Measurements from ENCODE around the gene SLC9A3.

Gene SLC9A3

GRCh38 chr5:549229-549628, 25.0 kb upstream of the SLC9A3 start:
- no peak overlapping the region for H3K27ac ChIP-seq (ENCODE audit: low read depth, low read length)
- H3K36me3 ChIP-seq (ENCODE audit: control insufficient read depth, insufficient read depth, low read length), result no peaks in the 10 kb centered on the region
- H3K4me1 ChIP-seq (ENCODE audit: control insufficient read depth, insufficient read depth, low read length), result no peaks in the 10 kb centered on the region
- no peak overlapping the region for H3K9ac ChIP-seq (ENCODE audit: low read length)
- no peaks in the 10 kb centered on the region for H3K27me3 ChIP-seq (ENCODE audit: control insufficient read depth, insufficient read depth, low read length)
- no peak overlapping the region for H3K4me3 ChIP-seq (ENCODE audit: low read length)

- Histone ChIP-seq H3K36me3 (ENCODE audit: control insufficient read depth, insufficient read depth, low read length) (no peaks in the 10 kb centered on the region), H3K27me3 (ENCODE audit: control insufficient read depth, insufficient read depth, low read length) (no peaks in the 10 kb centered on the region), H3K4me1 (ENCODE audit: control insufficient read depth, insufficient read depth, low read length) (no peaks in the 10 kb centered on the region), H3K4me3 (ENCODE audit: low read length) (no peak overlapping the region), H3K27ac (ENCODE audit: low read depth, low read length) (no peak overlapping the region), H3K9ac (ENCODE audit: low read length) (no peak overlapping the region)
Observed at GRCh38 chr5:548256-548655, 24.0 kb upstream of the SLC9A3 start.

- Histone ChIP-seq H3K4me3 (ENCODE audit: low read length) (no peak overlapping the region), H3K9ac (ENCODE audit: low read length) (no peak overlapping the region), H3K36me3 (ENCODE audit: control insufficient read depth, insufficient read depth, low read length) (no peaks in the 10 kb centered on the region), H3K4me1 (ENCODE audit: control insufficient read depth, insufficient read depth, low read length) (no peaks in the 10 kb centered on the region), H3K27me3 (ENCODE audit: control insufficient read depth, insufficient read depth, low read length) (no peaks in the 10 kb centered on the region), H3K27ac (ENCODE audit: low read depth, low read length) (no peak overlapping the region)
Observed at GRCh38 chr5:547086-547924, 23.1 kb upstream of the SLC9A3 start.

GRCh38 chr5:546376-546908, 22.2 kb upstream of the SLC9A3 start:
- H3K4me1 ChIP-seq (ENCODE audit: control insufficient read depth, insufficient read depth, low read length), result no peaks in the 10 kb centered on the region
- H3K36me3 ChIP-seq (ENCODE audit: control insufficient read depth, insufficient read depth, low read length), result no peaks in the 10 kb centered on the region
- H3K9ac ChIP-seq (ENCODE audit: low read length), result no peak overlapping the region
- no peaks in the 10 kb centered on the region for H3K27me3 ChIP-seq (ENCODE audit: control insufficient read depth, insufficient read depth, low read length)
- H3K27ac ChIP-seq (ENCODE audit: low read depth, low read length), result no peak overlapping the region
- no peak overlapping the region for H3K4me3 ChIP-seq (ENCODE audit: low read length)

GRCh38 chr5:545641-546375, 21.6 kb upstream of the SLC9A3 start:
- H3K27me3 ChIP-seq (ENCODE audit: control insufficient read depth, insufficient read depth, low read length), result no peaks in the 10 kb centered on the region
- no peaks in the 10 kb centered on the region for H3K4me1 ChIP-seq (ENCODE audit: control insufficient read depth, insufficient read depth, low read length)
- H3K36me3 ChIP-seq (ENCODE audit: control insufficient read depth, insufficient read depth, low read length), result no peaks in the 10 kb centered on the region
- no peak overlapping the region for H3K9ac ChIP-seq (ENCODE audit: low read length)
- no peak overlapping the region for H3K4me3 ChIP-seq (ENCODE audit: low read length)
- H3K27ac ChIP-seq (ENCODE audit: low read depth, low read length), result no peak overlapping the region

- no peak overlapping the region for H3K9ac ChIP-seq (ENCODE audit: low read length)
- no peak overlapping the region for H3K4me3 ChIP-seq (ENCODE audit: low read length)
- H3K4me1 ChIP-seq (ENCODE audit: control insufficient read depth, insufficient read depth, low read length), result no peaks in the 10 kb centered on the region
- no peak overlapping the region for H3K27ac ChIP-seq (ENCODE audit: low read depth, low read length)
- H3K36me3 ChIP-seq (ENCODE audit: control insufficient read depth, insufficient read depth, low read length), result no peaks in the 10 kb centered on the region
- no peaks in the 10 kb centered on the region for H3K27me3 ChIP-seq (ENCODE audit: control insufficient read depth, insufficient read depth, low read length)
Observed at GRCh38 chr5:544675-545355, 20.6 kb upstream of the SLC9A3 start.

- H3K4me1 ChIP-seq (ENCODE audit: control insufficient read depth, insufficient read depth, low read length), result no peaks in the 10 kb centered on the region
- no peak overlapping the region for H3K9ac ChIP-seq (ENCODE audit: low read length)
Observed at GRCh38 chr5:543755-544674, 19.8 kb upstream of the SLC9A3 start.

GRCh38 chr5:543351-543750, 19.1 kb upstream of the SLC9A3 start:
- Histone ChIP-seq H3K9ac (ENCODE audit: low read length) (no peak overlapping the region), H3K27ac (ENCODE audit: low read depth, low read length) (no peak overlapping the region), H3K27me3 (ENCODE audit: control insufficient read depth, insufficient read depth, low read length) (peaks cover 8% of the 10 kb centered on the region), H3K36me3 (ENCODE audit: control insufficient read depth, insufficient read depth, low read length) (no peaks in the 10 kb centered on the region), H3K4me3 (ENCODE audit: low read length) (no peak overlapping the region), H3K4me1 (ENCODE audit: control insufficient read depth, insufficient read depth, low read length) (no peaks in the 10 kb centered on the region)

More at GRCh38 chr5:543755-544674, 19.8 kb upstream of the SLC9A3 start:
- Histone ChIP-seq H3K4me3 (ENCODE audit: low read length) (peak overlapping the region; percentile 32), H3K27ac (ENCODE audit: low read depth, low read length) (no peak overlapping the region), H3K27me3 (ENCODE audit: control insufficient read depth, insufficient read depth, low read length) (peaks cover 2% of the 10 kb centered on the region), H3K36me3 (ENCODE audit: control insufficient read depth, insufficient read depth, low read length) (no peaks in the 10 kb centered on the region)

GRCh38 chr5:542319-543311, 18.4 kb upstream of the SLC9A3 start:
- Histone ChIP-seq H3K27ac (ENCODE audit: low read depth, low read length) (no peak overlapping the region), H3K9ac (ENCODE audit: low read length) (no peak overlapping the region), H3K4me1 (ENCODE audit: control insufficient read depth, insufficient read depth, low read length) (no peaks in the 10 kb centered on the region), H3K4me3 (ENCODE audit: low read length) (no peak overlapping the region), H3K36me3 (ENCODE audit: control insufficient read depth, insufficient read depth, low read length) (no peaks in the 10 kb centered on the region), H3K27me3 (ENCODE audit: control insufficient read depth, insufficient read depth, low read length) (peaks cover 14% of the 10 kb centered on the region)

- H3K4me3 ChIP-seq (ENCODE audit: low read length), result no peak overlapping the region
- H3K27me3 ChIP-seq (ENCODE audit: control insufficient read depth, insufficient read depth, low read length), result peaks cover 14% of the 10 kb centered on the region
- no peaks in the 10 kb centered on the region for H3K4me1 ChIP-seq (ENCODE audit: control insufficient read depth, insufficient read depth, low read length)
- no peak overlapping the region for H3K27ac ChIP-seq (ENCODE audit: low read depth, low read length)
- H3K9ac ChIP-seq (ENCODE audit: low read length), result no peak overlapping the region
- H3K36me3 ChIP-seq (ENCODE audit: control insufficient read depth, insufficient read depth, low read length), result no peaks in the 10 kb centered on the region
Observed at GRCh38 chr5:541539-542318, 17.5 kb upstream of the SLC9A3 start.
